Hepatic stellate cell (primary cell): ENCODE data around the gene ABHD12.
"Not testable (repeated sequence)": the region's sequence is repeated elsewhere in the genome, so short reads cannot be mapped to it uniquely, and the experiment has no call there.

Experiments
- DNase-seq: peaks from one replicate; pipeline ENCODE4 v3.0.0; 2011; ENCODE audit warnings: low spot score

The ABHD12 gene

DNA sequence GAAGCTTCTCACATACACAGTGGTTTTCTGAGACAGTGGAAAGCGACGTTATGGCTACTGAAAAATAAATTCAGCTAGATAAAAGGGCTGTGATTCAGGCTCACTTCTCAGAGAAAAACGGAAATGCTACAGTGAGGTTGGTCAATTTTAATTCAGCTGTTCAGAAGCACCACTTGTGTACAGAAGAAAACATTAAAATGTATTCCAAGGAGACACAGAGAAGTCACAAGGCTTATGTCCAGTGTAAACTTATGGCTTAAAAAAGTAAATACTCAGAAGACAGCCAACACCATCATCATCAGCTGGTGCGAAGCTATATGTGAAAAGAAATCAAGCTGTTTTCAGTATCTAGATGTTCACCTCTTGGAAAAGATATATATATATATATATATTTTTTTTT, 68.6 kb downstream of the ABHD12 start:
- no peak for DNase-seq

DNA sequence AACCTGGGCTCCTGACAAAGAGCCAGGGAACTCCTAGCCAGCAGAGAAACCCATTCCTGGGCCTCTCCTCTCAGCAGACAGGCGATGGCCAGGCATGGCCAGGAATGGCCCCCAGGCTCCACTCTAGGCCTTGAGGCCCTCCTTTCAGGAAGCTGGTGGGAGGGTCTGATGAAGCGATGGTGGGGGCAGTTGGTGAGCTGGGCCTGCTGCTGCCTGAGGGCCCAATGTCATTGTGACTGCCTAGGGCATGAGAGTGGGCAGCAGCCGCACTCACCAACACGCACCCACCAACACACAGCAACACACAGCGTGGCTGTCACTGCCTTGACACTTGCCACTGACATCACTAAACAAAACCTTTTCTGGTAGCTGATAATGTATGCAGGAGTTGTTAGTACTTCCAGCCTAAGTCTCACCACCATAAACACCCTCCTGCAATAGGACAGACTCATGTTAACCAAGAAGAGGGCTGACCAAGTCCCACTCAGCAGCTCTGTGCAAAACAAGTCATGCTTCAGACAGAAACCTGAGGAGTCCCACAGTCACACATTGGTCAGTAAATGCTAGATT, 69.3 kb downstream of the ABHD12 start:
- DNase-seq, result no peak

DNA sequence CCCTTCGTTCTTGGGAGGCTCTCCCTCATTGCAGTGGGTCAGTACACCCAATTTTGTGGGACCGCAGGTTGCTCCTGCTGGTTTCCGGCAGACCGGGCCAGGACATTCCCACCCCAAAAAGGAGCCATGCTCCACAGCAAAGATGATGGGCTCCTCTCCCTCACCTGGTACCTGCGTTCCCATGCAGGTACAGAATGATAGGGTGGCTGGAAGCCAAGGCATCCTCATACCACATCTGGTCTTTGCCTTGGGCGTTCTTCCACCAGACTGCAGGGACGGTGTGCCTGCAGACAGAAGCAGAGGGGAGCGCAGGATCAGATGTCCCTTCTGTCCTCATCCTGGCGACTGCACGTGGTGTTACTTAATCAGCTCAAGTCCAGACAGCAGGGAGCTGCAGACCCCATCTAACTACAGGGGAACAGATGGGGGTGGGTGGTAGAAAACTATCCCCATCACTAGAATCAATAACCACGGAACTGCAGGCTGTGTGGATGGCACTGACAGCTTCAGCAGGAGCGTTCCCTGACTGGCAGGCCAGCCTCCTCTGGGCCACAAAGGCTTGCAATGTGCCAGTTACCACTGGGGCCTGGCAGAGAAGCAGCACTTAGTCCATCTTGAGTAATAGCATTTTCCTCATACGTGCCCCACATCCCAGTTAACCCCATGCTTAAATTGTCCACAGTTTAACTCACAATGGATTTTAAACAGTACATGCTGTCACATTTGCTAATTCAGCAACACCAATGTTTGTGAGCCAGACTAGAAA, 70.4 kb downstream of the ABHD12 start:
- DNase-seq, result no peak

DNA sequence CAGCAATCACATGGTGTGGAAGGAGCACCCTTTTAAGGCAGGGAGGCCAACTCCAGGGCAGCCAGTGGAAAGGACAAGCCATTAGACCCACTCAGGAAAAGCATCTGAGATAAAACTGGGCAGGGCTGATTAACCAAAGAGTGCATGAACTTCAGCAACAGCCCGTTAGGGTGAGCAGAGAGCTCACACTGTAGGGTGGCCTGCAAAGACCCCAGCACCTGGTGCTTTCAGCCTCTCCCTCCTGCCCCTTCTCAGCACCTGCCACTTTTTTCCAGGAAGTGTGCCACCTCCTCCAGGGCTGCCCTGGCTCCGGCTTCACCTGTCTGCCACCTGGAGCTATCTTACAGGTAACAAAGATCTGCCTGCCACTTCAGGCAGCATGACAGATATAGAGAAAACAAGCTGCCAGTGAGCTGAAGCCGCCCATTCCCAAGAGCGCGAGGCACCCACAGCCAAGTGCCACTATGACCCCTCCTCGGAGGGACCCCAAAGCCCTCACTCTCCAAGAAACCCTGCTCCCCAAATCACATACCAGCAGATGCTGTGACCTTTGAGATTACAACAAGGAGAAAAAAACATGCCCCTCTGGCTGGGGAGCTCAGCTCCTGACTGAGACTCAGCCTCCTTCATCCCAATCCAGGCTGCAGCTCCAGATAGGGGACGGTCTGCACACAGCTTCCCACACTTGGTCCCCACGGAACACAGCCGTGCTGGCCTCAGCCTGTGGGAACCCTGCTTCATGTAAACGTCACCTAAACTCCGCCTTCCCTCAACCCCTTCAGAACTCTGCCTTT, 71.2 kb downstream of the ABHD12 start:
- no peak for DNase-seq

DNA sequence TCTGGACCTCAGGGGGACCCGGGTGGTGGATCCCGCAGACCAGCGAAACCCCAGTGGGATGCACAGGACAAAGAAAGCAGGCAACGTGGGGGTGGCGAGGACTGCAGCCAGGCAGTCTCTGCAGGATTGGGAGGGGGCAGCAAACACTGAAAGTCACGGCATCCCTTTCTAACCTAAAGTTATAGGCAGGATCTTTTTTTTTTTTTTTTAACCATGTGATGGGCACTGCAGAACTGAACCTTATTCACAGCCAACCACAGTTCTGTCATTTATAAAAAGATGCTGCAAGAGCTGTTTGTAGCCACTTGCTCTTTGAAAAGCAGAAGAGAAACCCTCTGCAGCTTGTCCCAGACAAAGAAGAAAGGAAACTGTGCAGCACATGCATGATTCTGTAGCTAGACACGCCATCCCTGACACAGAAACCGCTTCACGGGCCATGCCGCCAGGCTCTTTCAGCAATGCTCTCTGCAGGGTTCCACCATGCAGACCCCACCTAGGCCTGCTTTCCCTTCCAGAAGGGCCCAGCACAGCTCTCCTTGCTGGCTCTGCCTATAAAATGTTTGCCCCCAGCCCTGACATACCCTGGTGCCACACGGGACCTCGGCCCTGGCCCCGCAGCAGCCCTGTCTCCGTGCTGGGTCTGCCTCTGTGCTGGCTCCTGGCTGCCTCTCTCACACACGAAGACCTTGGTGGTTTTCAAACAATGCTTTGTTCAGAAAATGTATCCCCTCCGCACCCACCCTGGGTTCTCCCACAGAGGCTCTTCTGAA, 72.0 kb downstream of the ABHD12 start:
- DNase-seq, result no peak

DNA sequence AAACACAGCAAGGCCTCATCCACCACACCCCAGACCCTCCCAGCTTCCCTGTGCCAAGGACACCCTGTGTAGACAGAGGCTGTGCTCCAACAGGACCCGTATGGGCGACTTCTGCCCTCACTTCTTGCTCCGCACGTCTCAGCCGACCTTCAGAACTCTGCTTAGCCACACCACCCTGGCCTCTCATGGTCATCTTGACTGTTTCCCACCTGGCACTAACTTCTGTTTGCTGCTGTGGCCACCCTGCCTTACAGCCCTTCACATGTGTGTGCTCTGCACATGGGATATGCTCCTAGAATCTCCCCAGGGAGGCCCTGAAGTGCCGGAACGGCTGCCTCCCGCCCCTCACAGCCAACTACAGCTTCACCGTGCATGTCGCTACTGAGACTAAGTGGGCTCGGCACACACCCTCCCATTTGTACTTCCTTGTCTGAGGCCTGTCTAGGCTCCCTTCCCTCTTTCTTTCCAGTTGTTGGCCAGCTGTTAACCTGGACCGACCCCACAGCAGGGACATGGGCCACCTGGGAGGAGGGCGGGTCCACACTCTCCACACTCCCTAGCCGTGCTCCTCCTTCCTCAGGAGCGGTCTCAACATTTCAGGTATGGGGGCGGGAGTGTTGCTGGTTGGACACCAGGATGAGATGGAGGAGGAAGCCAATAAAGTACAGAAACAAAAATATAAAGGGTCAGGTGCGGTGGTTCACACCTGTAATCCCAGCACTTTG, 73.1 kb downstream of the ABHD12 start:
- DNase-seq, result no peak

DNA sequence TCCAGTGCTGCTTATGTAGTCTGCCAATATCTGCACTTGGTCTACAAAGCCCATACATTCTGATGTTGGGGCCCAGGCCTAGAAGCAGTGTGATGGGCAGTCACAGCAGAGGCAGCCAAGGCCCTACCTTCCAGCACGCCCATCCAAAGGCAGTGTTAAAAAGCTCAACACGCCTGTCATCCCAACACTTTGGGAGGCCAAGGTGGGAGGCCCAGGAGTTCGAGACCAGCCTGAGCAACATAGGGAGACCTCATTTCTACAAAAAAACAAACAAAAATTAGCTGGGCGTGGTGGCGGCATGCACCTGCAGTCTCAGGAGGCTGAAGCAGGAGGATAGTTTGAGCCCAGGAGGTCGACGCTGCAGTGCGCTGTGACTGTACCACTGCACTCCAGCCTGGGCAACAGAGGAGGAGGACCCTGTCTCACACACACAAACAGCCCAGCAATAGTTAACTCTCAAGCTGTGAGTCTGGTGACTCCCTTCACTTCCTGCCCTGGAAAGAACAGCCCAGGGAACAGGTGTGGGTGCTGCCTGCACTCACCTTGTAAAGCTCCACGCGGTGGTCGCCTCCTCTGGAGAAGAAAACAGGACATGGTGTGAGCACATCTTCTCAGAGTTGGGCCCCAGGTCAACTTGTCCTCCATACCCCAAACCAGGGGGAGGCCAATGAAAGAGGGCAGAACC, 74.0 kb downstream of the ABHD12 start:
- DNase-seq, result no peak

DNA sequence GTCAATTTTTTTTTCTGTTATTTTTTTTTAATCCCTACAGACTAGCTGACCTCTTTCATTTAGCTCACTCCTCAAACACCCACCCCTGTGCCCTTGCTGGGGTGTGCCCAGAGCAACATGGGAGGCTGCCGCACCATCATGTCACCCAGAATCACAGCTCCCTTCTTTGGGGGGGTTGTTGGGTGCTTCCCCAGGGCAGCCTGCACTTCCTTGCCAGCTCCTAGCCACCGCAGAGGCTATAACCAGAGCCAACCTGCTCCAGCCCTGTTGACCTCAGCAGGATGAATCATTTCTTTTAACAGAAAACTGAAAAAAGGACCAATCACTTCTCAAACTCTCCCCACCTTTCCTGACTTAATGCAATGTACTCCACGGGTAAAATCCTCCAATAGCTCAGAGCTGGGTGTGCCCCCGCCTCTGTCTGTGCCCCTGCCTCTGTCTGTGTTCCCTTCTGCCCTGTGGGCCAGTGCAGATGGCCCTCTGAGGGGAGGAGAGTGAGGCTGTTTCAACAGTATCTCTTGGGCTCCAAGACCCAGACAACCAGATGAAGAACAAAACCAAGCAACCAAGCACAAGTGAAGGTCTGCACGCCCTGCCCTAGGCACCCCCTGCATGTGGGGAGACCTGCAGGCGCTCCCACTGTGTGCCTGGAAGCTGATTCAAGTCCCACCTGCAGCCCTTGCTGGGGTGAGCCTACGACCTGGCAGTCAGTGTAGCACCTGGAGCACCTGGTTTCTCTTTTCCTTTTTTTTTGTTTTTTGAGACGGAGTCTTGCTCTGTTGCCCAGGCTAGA, 75.0 kb downstream of the ABHD12 start:
- DNase-seq, result no peak

DNA sequence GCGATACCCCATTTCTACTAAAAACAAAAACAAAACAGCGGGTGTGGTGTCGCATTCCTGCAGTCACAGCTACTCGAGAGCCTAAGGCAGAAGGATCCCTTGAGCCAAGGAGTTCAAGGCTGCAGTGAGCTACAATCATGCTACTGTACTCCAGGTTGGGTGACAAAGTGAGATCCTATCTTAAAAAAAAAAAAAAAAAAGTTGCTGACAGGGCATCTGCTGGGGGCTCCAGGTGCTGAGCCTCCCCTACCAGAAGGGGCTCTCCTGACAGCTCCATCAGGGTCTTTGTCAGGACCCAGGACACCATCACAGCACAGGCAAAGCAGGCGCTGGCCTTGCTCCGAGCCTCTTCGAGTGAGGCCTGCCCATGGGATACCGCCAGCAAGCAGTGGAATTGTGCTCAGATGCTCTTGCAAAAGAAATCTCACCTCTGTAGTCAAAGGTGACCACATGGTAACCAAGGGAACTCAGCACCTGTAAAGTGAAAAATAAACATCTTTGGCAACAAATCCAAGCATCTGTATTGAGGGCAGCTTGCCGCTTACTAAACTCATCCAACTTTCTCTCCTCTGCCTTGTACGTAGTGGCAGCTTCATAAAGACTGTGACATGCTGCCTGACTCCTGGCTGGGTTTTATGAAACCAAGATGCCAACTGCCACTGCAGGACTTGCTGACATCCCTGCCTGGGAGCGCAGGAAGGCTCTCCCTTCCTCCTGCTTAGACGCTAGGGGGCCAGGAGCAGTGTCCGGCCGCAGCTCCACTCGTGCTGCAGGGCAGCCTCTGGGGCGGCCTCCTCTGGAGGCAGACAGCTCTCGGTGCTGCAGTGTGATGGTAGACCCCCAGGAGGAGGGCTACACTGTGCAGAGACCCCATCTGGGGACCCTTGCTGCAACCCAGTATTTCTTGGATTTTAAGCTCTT, 75.9 kb downstream of the ABHD12 start:
- DNase-seq, result no peak

DNA sequence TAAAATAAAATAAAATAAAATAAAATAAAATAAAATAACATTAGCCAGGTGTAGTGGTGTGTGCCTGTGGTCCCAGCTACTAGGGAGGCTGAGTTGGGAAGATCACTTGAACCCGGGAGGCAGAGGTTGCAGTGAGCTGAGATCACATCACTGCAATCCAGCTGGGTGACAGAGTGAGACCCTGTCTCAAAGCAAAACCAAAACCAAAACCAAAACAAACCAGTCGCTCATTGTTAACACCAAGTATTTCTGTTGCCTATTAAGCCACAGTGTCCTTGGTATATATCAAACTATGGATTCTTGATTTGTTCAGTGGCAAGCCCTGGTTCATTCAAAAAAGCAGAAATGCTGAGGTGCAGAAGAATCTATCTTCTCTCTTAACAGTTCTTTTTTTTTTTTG, 77.0 kb downstream of the ABHD12 start:
- DNase-seq, result no peak

DNA sequence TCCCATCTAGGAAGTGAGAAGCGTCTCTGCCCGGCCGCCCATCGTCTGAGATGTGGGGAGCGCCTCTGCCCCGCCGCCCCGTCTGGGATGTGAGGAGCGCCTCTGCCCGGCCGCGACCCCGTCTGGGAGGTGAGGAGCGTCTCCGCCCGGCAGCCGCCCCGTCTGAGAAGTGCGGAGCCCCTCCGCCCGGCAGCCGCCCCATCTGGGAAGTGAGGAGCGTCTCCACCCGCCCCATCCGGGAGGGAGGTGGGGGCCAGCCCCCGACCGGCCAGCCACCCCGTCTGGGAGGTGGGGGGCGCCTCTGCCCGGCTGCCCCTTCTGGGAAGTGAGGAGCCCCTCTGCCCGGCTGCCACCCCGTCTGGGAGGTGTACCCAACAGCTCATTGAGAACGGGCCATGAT, 77.9 kb downstream of the ABHD12 start:
- not testable (repeated sequence) for DNase-seq

DNA sequence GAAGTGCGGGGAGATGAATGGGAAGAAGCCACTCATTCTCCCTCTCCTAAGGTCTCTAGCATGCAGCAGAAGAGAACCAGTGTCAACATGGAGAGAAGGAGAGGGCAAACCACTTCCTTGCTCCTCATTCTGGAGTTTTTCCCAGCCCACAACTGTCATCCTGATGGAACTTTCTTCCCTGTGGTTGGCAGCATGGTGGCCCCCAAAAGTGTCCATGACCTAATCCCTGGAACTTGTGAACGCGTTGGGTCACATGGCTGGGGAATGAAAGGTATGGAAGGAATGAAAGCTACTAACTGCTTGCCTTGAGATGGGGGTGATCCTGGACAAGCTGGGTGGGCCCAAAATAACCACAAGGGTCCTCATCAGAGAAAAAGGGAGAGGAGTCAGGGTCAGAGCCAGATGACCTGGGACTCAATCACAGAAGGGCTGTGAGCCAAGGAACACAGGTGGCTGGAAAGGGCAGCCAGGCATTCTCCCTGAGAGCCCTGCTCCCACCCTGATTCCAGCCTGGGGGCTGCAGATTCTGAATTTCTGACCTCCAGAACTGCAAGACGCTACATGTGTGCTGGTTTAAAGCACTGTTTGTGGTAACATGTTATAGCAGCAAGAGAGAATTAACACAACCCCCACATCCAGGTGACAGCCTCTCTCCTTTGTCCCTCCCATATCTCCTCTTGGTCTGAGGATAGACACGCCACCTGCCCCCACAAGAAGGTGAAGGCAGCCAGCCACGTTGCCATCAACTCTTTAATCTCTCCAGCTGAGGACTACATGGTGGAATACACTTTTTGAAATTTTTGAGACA, 79.5 kb downstream of the ABHD12 start:
- DNase-seq, result peak; percentile 84

DNA sequence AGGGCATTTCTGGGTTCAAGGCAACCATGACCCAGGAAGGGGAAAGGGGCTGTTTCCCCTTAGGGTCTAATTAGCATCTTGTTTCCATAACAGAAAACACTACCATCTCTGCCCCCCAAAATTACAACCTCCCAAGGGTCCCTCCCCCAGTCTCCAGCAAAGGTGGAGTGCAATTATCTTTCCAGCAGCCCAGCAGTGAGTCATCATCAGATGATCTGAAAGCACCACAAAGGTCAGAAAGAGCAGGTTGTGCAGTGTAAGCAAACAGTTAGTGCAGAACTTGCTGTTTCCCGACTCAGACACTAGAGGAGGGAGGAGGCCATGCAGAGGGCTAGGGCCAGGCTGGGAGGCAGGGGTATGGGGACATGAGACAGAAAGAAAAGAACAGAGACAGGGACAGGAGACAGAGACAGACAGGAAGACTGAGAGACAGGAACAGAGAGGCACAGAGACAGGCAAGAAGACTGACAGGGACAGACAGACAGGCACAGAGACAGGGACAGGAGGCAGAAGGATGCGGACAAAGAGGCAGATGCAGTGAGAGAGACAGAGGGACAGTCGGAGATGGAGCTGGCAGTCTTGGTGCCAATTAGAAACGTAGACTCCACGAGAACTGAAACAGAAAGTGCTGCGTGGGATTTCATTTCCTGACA, 80.2 kb downstream of the ABHD12 start:
- peak; percentile 92 for DNase-seq

DNA sequence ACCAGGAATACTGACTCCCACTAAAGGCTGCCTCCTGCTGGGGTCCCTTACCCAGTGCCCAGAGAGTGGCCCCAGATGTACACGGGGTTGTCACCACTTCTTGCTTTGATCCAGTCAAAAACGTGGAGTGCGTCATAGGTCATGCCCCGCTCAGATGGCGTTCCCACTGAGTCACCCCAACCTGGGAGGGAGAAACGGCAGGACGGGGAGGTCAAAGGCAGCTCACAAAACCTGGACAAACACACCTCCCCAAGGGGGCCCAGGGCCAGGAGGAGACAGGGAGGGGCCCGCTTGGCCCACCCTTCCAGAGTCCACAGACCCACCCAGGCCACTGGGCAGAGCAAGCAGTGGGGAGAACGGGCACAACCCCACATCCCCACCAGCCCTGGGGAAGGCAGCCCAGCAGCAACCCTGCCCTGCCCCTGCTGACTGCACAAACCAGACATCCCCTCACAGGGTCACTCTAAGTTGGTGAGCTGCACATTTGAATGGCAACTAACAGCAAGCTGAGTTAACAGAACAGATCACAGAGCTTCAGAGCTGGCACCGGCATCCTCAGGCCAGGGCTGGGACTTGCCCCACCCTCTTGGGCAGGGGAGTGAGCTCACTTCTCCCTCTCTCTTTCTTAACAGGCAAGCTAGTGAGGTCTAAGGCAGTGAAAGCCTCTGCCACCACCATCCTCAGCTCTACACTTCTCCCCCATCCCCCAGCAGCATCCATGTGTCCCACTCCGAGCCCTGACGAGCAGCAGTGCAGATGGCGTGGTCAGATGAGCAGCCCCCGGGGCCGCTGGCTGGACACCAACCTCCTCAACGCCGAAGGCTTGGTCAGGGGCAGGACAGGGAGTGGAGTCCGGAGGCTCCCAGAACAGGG, 81.0 kb downstream of the ABHD12 start:
- peak; percentile 85 for DNase-seq

DNA sequence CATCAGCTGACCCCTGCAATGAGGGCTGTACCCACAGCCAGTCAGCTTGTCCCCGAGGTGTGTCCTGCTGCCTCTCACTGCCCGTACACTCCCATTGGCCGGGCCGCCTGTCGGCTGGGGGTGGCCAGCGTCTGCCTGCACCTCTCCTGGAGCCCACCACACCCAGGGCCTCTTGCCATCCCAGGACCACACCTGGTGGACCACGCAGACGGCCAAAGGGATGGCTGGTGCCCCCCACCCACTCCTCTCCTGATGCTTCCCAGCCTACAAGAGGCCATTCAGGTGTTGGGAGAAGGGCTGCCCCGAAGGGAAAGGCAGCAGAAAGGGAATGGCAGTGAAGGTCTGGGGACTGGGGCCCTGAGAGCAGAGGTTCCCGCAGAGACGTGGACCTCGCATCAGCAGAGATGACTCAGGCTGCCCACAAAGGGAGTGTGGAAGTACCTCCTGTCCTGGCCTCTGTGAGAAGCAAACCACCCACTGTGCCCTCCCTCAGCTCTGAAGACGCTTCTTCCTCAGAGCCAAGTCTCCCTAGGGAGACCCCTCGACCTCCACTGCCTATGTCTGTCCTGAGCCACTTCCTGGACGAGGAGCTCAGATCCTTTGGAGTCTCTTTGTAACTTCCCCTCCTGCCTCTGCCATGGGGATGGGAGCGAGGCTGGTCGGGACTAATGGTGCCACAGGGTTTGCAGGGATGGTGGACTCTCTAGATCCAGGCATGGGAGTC, 81.8 kb downstream of the ABHD12 start:
- DNase-seq, result peak; percentile 72

DNA sequence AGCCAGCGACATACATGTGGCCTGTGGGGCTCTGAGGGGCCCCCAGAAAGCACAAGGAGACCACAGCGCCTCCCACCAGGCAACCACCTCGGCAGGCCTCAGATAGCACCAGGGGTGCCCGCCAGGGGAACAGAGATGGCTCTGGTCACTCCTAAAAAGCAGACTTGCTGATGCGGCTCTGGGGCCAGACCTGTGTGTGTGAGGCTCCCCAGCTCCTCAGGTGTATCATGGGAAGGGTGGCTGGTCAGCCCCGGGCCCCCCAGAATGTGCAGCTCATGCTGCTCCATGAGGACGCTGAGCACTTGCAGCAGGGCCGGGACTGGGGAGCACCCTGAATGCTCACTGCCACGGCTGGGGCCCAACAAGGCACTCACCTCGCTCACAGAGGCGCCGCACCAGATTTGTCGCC, 82.5 kb downstream of the ABHD12 start:
- no peak for DNase-seq
